Keratinocyte (primary cell): ENCODE measurements around the gene UMAD1. TPM values are rescaled to one million over a fixed set of nuclear protein-coding genes. Genes with fewer than 3 reads are reported as not detected.

Experiments used
- DNase-seq: peaks from one replicate; pipeline ENCODE4 v3.0.0-alpha.2; 2011; ENCODE audit warnings: low read depth, missing footprints, low spot score
- FAIRE-seq: peaks from 2 replicates; lab custom pipeline; 2011; peaks lifted over from hg19 to GRCh38; lab: Jason Lieb, UNC
- H2AFZ ChIP-seq: 2 replicates; pipeline ENCODE4 v1.6.0; 2012; ENCODE audit warnings: low read length, control low read depth, inconsistent platforms; ENCODE audit not compliant: control insufficient read depth
- H3K27ac ChIP-seq: 2 replicates; pipeline ENCODE4 v1.5.1; 2011; ENCODE audit warnings: low read length; ENCODE audit not compliant: control insufficient read depth, insufficient read depth
- H3K27me3 ChIP-seq: 3 replicates; pipeline ENCODE4 v1.6.0; 2011; ENCODE audit warnings: low read length; ENCODE audit not compliant: control insufficient read depth, insufficient read depth; ENCODE audit errors: extremely low read depth
- H3K36me3 ChIP-seq, 2 experiments: 2 replicates in 1 of 2; 3 replicates in 1 of 2; pipeline ENCODE4 v1.5.1; 2011; ENCODE audit warnings: low read length in 2 of 2, mild to moderate bottlenecking in 1 of 2; ENCODE audit not compliant: control insufficient read depth in 2 of 2, insufficient read depth in 2 of 2; ENCODE audit errors: extremely low read depth in 1 of 2
- H3K4me1 ChIP-seq: 3 replicates; pipeline ENCODE4 v1.5.1; 2011; ENCODE audit warnings: low read length; ENCODE audit not compliant: control insufficient read depth, insufficient read depth; ENCODE audit errors: extremely low read depth
- H3K4me2 ChIP-seq: 3 replicates; pipeline ENCODE4 v1.6.0; 2011; ENCODE audit warnings: low read depth, low read length; ENCODE audit not compliant: control insufficient read depth, insufficient read depth; ENCODE audit errors: extremely low read depth
- H3K4me3 ChIP-seq, 3 experiments: fragments of 200-600 bp in 1 of 3; sonication (generic) in 1 of 3; 2 replicates in 2 of 3; 3 replicates in 1 of 3; pipeline ENCODE4 v1.5.1; 2011 to 2016; ENCODE audit warnings: low read length in 3 of 3, mild to moderate bottlenecking in 3 of 3, control low read depth in 2 of 3, inconsistent platforms in 1 of 3, low read depth in 1 of 3, mixed read lengths in 1 of 3, mixed run types in 1 of 3, moderate library complexity in 1 of 3; ENCODE audit not compliant: control insufficient read depth in 2 of 3, insufficient read depth in 2 of 3; ENCODE audit errors: extremely low read depth in 1 of 3
- H3K79me2 ChIP-seq: 2 replicates; pipeline ENCODE4 v1.6.0; 2012; ENCODE audit warnings: low read length; ENCODE audit not compliant: control insufficient read depth, insufficient read depth
- H3K9ac ChIP-seq: 3 replicates; pipeline ENCODE4 v1.6.0; 2011; ENCODE audit warnings: low read length; ENCODE audit not compliant: control insufficient read depth, insufficient read depth; ENCODE audit errors: extremely low read depth
- H3K9me1 ChIP-seq: 3 replicates; pipeline ENCODE4 v1.6.0; 2011; ENCODE audit warnings: low read length; ENCODE audit not compliant: control insufficient read depth, insufficient read depth; ENCODE audit errors: extremely low read depth
- H3K9me3 ChIP-seq: 2 replicates; pipeline ENCODE4 v1.5.1; 2012; ENCODE audit warnings: low read depth, low read length; ENCODE audit not compliant: control insufficient read depth
- H4K20me1 ChIP-seq: 3 replicates; pipeline ENCODE4 v1.6.0; 2011; ENCODE audit warnings: low read length; ENCODE audit not compliant: control insufficient read depth, insufficient read depth; ENCODE audit errors: extremely low read depth
- CTCF ChIP-seq, 3 experiments: IDR thresholded peaks in 1 of 3; conservative IDR thresholded peaks in 1 of 3; optimal IDR thresholded peaks in 1 of 3; 2 replicates in 2 of 3; 3 replicates in 1 of 3; pipeline versions ENCODE3 to v1.5.1; 2011; ENCODE audit warnings: low read length in 3 of 3, mild to moderate bottlenecking in 3 of 3, moderate library complexity in 2 of 3, control low read depth in 1 of 3, inconsistent platforms in 1 of 3; ENCODE audit not compliant: insufficient read depth in 2 of 3; ENCODE audit errors: extremely low read depth in 1 of 3
- EZH2 ChIP-seq: IDR thresholded peaks from one replicate; pipeline ENCODE4 v1.6.1; 2012; ENCODE audit warnings: inconsistent platforms, mild to moderate bottlenecking, low read length, moderate library complexity
- dilution Hi-C: fragments of 300-500 bp; cut with MboI; formaldehyde crosslinking; loops from one replicate; pipeline ENCODE4 v1.7.0; 2020; ENCODE audit warnings: low sequenced_read_pairs; ENCODE audit not compliant: extremely low pct_ligation_motif_present
- polyA plus RNA-seq, 5 experiments: library from polyadenylated mRNA; depleted of rRNA in 3 of 5; stranded (reverse) in 3 of 5; stranded (forward) in 1 of 5; unstranded in 1 of 5; fragments of >200 nt; gene quantifications; 1 replicate in 1 of 5; 2 replicates in 3 of 5; 3 replicates in 1 of 5; pipeline versions ENCODE4 v1.2.1 to v1.2.3, GENCODE V29; 2011 to 2012; ENCODE audit warnings: missing spikeins in 2 of 5, low read depth in 1 of 5, low replicate concordance in 1 of 5

The UMAD1 gene
- polyA plus RNA-seq, 1 donor (not counting 4 experiments of a cell fraction or from before 2014, with no cell fraction given), result 18.2 TPM

DNA sequence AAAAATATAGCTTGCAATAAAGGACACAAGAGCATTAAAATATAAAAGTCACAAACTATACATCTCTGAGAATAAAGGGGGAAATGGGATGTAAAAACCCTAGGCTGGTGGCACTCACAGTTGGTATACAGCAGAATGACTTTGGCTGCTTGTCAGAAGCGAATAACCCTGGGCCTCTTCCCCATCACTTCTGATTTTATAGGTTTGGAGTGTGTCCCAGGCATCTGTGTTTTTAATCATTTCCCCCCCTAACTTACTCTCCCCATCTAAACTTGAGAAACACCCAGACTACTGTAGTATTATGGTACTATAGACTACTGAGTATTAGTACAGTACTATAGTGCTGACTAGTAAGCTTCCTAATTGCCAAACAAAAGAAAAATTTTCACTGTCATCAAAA is 79.6 kb downstream of the UMAD1 start:
- Histone ChIP-seq H3K4me1 (peaks cover 5% of the 10 kb centered on the region), H2AFZ (no peak overlapping the region), H4K20me1 (no peaks in the 10 kb centered on the region), H3K36me3 (no peaks in the 10 kb centered on the region), H3K9me1 (no peaks in the 10 kb centered on the region), H3K27ac (no peak overlapping the region), H3K79me2 (no peaks in the 10 kb centered on the region), H3K4me2 (no peak overlapping the region), H3K27me3 (no peaks in the 10 kb centered on the region), H3K9ac (no peak overlapping the region), H3K9me3 (no peaks in the 10 kb centered on the region), H3K4me3 (no peak overlapping the region)
- TF ChIP-seq EZH2 (no peak), CTCF (optimal IDR thresholded peaks at IDR 0.05 in 1 of 3, IDR thresholded peaks at IDR 0.05 in 1 of 3, conservative IDR thresholded peaks at IDR 0.05 in 1 of 3; ENCODE audit: extremely low read depth in 1 of 3, insufficient read depth in 2 of 3, low read length in 3 of 3) (no peak)
- no peak for FAIRE-seq
- no peak for DNase-seq
- dilution Hi-C loops, result no loop called here

GRCh38 chr7:7720750-7721621 is 80.4 kb downstream of the UMAD1 start:
- Histone ChIP-seq H3K27ac (no peak overlapping the region), H4K20me1 (no peaks in the 10 kb centered on the region), H3K9ac (no peak overlapping the region), H3K36me3 (no peaks in the 10 kb centered on the region), H2AFZ (no peak overlapping the region), H3K9me3 (no peaks in the 10 kb centered on the region), H3K4me3 (no peak overlapping the region), H3K27me3 (no peaks in the 10 kb centered on the region), H3K79me2 (no peaks in the 10 kb centered on the region), H3K4me1 (peaks cover 5% of the 10 kb centered on the region), H3K4me2 (no peak overlapping the region), H3K9me1 (no peaks in the 10 kb centered on the region)
- DNase-seq (no peak), FAIRE-seq (no peak)
- dilution Hi-C loops, result no loop called here
- TF ChIP-seq EZH2 (no peak), CTCF (optimal IDR thresholded peaks at IDR 0.05 in 1 of 3, IDR thresholded peaks at IDR 0.05 in 1 of 3, conservative IDR thresholded peaks at IDR 0.05 in 1 of 3; ENCODE audit: extremely low read depth in 1 of 3, insufficient read depth in 2 of 3, low read length in 3 of 3) (no peak)
